CD4-positive, CD25-positive, alpha-beta regulatory T cell (primary cell): ENCODE measurements around the gene TBC1D9B. TPM values are rescaled to one million over a fixed set of nuclear protein-coding genes. Genes with fewer than 3 reads are reported as not detected.

Experiments used
- ATAC-seq, 2 donors: fragments of 150-1000 bp; cut with Tn5 transposase; one replicate each; pipeline ENCODE4 v1.10.0; 2021; ENCODE audit warnings: low read depth in 2 of 2, moderate number of reproducible peaks in 2 of 2, moderate library complexity in 1 of 2
- DNase-seq, 3 donors: peaks; one replicate each; pipeline versions ENCODE4 v3.0.0 to v3.0.0-alpha.2; 2012 to 2022; ENCODE audit warnings: mixed read lengths in 1 of 3
- H3K27ac ChIP-seq: one replicate; pipeline ENCODE4 v1.7.0; 2013; ENCODE audit warnings: mild to moderate bottlenecking, low read length; ENCODE audit not compliant: insufficient read depth, poor library complexity, severe bottlenecking
- H3K27me3 ChIP-seq: one replicate; pipeline ENCODE4 v1.7.0; 2013; ENCODE audit warnings: low read length; ENCODE audit not compliant: control insufficient read depth, insufficient read depth
- H3K36me3 ChIP-seq: one replicate; pipeline ENCODE4 v1.7.0; 2013; ENCODE audit warnings: mild to moderate bottlenecking, low read length, moderate library complexity; ENCODE audit not compliant: control insufficient read depth, insufficient read depth
- H3K4me1 ChIP-seq: 2 replicates; pipeline ENCODE4 v1.7.0; 2013; ENCODE audit warnings: mild to moderate bottlenecking, low read length; ENCODE audit not compliant: insufficient read depth, control insufficient read depth, poor library complexity, severe bottlenecking
- H3K4me3 ChIP-seq: one replicate; pipeline ENCODE4 v1.7.0; 2013; ENCODE audit warnings: low read depth, mild to moderate bottlenecking, low read length, moderate library complexity
- H3K9me3 ChIP-seq, 2 experiments: 1 replicate in 1 of 2; 2 replicates in 1 of 2; pipeline ENCODE4 v1.7.0; 2013; ENCODE audit warnings: low read length in 2 of 2, mild to moderate bottlenecking in 1 of 2, moderate library complexity in 1 of 2; ENCODE audit not compliant: control insufficient read depth in 2 of 2
- H3K27ac Mint-ChIP-seq, 3 donors: one replicate each; pipeline ENCODE4 v1.8.0; 2020 to 2022; ENCODE audit warnings: mild to moderate bottlenecking in 3 of 3, mixed read lengths in 3 of 3, moderate library complexity in 2 of 3
- H3K27me3 Mint-ChIP-seq: one replicate; pipeline ENCODE4 v1.8.0; 2022; ENCODE audit warnings: mild to moderate bottlenecking, mixed read lengths
- H3K36me3 Mint-ChIP-seq: one replicate; pipeline ENCODE4 v1.8.0; 2020; ENCODE audit warnings: mixed read lengths
- H3K4me1 Mint-ChIP-seq, 4 donors: one replicate each; pipeline ENCODE4 v1.8.0; 2020 to 2022; ENCODE audit warnings: mixed read lengths in 4 of 4, mild to moderate bottlenecking in 1 of 4
- H3K4me3 Mint-ChIP-seq, 4 donors: one replicate each; pipeline ENCODE4 v1.8.0; 2020 to 2022; ENCODE audit warnings: mild to moderate bottlenecking in 4 of 4, mixed read lengths in 4 of 4, moderate library complexity in 3 of 4
- H3K9me3 Mint-ChIP-seq, 7 donors: one replicate each; pipeline ENCODE4 v1.8.0; 2020 to 2022; ENCODE audit warnings: mixed read lengths in 7 of 7, mild to moderate bottlenecking in 3 of 7, moderate library complexity in 2 of 7
- polyA plus RNA-seq, 4 donors: library from polyadenylated mRNA; unstranded; fragments of 300-500 nt; fragmentation: Illumina TruSeq; gene quantifications; one replicate each; pipeline ENCODE4 v1.2.3, GENCODE V29; 2021
- total RNA-seq: library from RNA; stranded (reverse); gene quantifications from one replicate; pipeline ENCODE4 v1.2.3, GENCODE V29; 2022

The TBC1D9B gene
- total and polyA plus RNA-seq, 5 donors from 2014 or later, result 11.3 to 53.1 (median 15.9) TPM

GRCh38 chr5:179812997-179813607 is 94.6 kb downstream of the TBC1D9B start:
- Mint-ChIP-seq H3K9me3 (no peaks in the 10 kb centered on the region), H3K4me1 (peaks cover 0 to 13% (median 8%) of the 10 kb centered on the region in 4 donors), H3K4me3 (peak overlapping the region in 2 of 4 donors; percentile 64 to 68), H3K36me3 (peaks cover 8% of the 10 kb centered on the region), H3K27me3 (no peaks in the 10 kb centered on the region), H3K27ac (no peak overlapping the region)
- ATAC-seq (no peak), DNase-seq (no peak)
- H3K27me3 ChIP-seq, result no peaks in the 10 kb centered on the region
- H3K9me3 ChIP-seq, result no peaks in the 10 kb centered on the region
- no peak overlapping the region for H3K27ac ChIP-seq
- peaks cover 9% of the 10 kb centered on the region for H3K36me3 ChIP-seq
- H3K4me1 ChIP-seq, result peaks cover 12% of the 10 kb centered on the region
- H3K4me3 ChIP-seq, result no peak overlapping the region

GRCh38 chr5:179812135-179812825 is 95.4 kb downstream of the TBC1D9B start:
- Histone ChIP-seq H3K4me1 (peaks cover 13% of the 10 kb centered on the region), H3K36me3 (peaks cover 9% of the 10 kb centered on the region), H3K9me3 (no peaks in the 10 kb centered on the region), H3K27me3 (no peaks in the 10 kb centered on the region), H3K27ac (no peak overlapping the region), H3K4me3 (no peak overlapping the region)
- ATAC-seq (no peak), DNase-seq (no peak)
- Mint-ChIP-seq H3K4me1 (peaks cover 0 to 8% (median 4%) of the 10 kb centered on the region in 4 donors), H3K27me3 (no peaks in the 10 kb centered on the region), H3K4me3 (peak overlapping the region in 1 of 4 donors; percentile 64), H3K27ac (no peak overlapping the region), H3K36me3 (peaks cover 8% of the 10 kb centered on the region), H3K9me3 (no peaks in the 10 kb centered on the region)

Other genes with a start within 250 kb of the TBC1D9B start
- gene CBY3, start 226.9 kb downstream of the TBC1D9B start, total RNA-seq, result not detected
- under 1 TPM in 1 of 4 donors, not detected in 3; 0.70 TPM for gene CBY3, start 226.9 kb downstream of the TBC1D9B start, polyA plus RNA-seq
- 180 TPM for gene CANX, start 208.9 kb downstream of the TBC1D9B start, total RNA-seq
- gene CANX, start 208.9 kb downstream of the TBC1D9B start, polyA plus RNA-seq, result 100 to 1,000 TPM; 190 to 205 (median 199) TPM
- 39.5 TPM for gene MAML1, start 175.1 kb downstream of the TBC1D9B start, total RNA-seq
- gene MAML1, start 175.1 kb downstream of the TBC1D9B start, polyA plus RNA-seq, result 1 to 10 TPM; 2.8 to 4.9 (median 3.8) TPM
- gene LTC4S, start 113.9 kb downstream of the TBC1D9B start, total RNA-seq, result 2.8 TPM
- gene LTC4S, start 113.9 kb downstream of the TBC1D9B start, polyA plus RNA-seq, result 1 to 10 TPM in 2 of 4 donors, under 1 TPM in 2; 0.48 to 4.3 (median 1.3) TPM
- 134 TPM for gene MGAT4B, start 101.0 kb downstream of the TBC1D9B start, total RNA-seq
- 10 to 100 TPM; 11.9 to 18.0 (median 13.8) TPM for gene MGAT4B, start 101.0 kb downstream of the TBC1D9B start, polyA plus RNA-seq
- 615 TPM for gene SQSTM1, start 87.0 kb downstream of the TBC1D9B start, total RNA-seq
- 100 to 1,000 TPM; 219 to 283 (median 237) TPM for gene SQSTM1, start 87.0 kb downstream of the TBC1D9B start, polyA plus RNA-seq
- gene MRNIP, start 49.1 kb downstream of the TBC1D9B start, total RNA-seq, result 46.4 TPM
- 10 to 100 TPM; 10.2 to 18.5 (median 17.2) TPM for gene MRNIP, start 49.1 kb downstream of the TBC1D9B start, polyA plus RNA-seq
- gene RNF130, start 163.9 kb upstream of the TBC1D9B start, total RNA-seq, result 4.2 TPM
- 10 to 100 TPM in 1 of 4 donors, 1 to 10 TPM in 3; 3.5 to 10.9 (median 6.8) TPM for gene RNF130, start 163.9 kb upstream of the TBC1D9B start, polyA plus RNA-seq